OCI-LY7 (cell line): Measurements from ENCODE around the gene ABI3. TPM values are rescaled to one million over a fixed set of nuclear protein-coding genes. Genes with fewer than 3 reads are reported as not detected.

Experiments
- BruUV-seq: library from RNA; stranded (reverse); fragments of 400-500 nt; replicated peaks from 2 replicates; lab custom pipeline; 2021; lab: Mats Ljungman, UMichigan
- CTCF ChIA-PET: fragments of 300-600 bp; sonication (Branson Sonifier 250); formaldehyde crosslinking; loops from one replicate; lab custom pipeline; 2022; ENCODE audit warnings: antibody characterized with exemption; ENCODE audit not compliant: unreplicated experiment; lab: Charles Lee
- POLR2A ChIA-PET: fragments of 300-600 bp; sonication (Branson Sonifier 250); formaldehyde crosslinking; loops from one replicate; lab custom pipeline; 2022; ENCODE audit warnings: antibody characterized with exemption; lab: Charles Lee
- DNase-seq: peaks from one replicate; pipeline ENCODE4 v3.0.0-alpha.2; 2015; ENCODE audit warnings: low spot score
- H2AFZ ChIP-seq: fragments of 200-600 bp; sonication (generic), shearing (Covaris generic); 2 replicates; pipeline ENCODE4 v1.6.1; 2014; ENCODE audit warnings: mild to moderate bottlenecking, antibody characterized with exemption, low read length, moderate library complexity
- H3K27ac ChIP-seq: fragments of 200-600 bp; sonication (generic); 2 replicates; pipeline ENCODE4 v1.5.1; 2014; ENCODE audit warnings: mixed run types, low read depth, mild to moderate bottlenecking, moderate library complexity, low read length, inconsistent platforms; ENCODE audit not compliant: poor library complexity, severe bottlenecking
- H3K36me3 ChIP-seq: fragments of 200-600 bp; sonication (generic); 2 replicates; pipeline ENCODE4 v1.6.1; 2014; ENCODE audit warnings: mild to moderate bottlenecking, antibody characterized with exemption, low read length, moderate library complexity, mixed read lengths; ENCODE audit not compliant: insufficient read depth
- H3K4me1 ChIP-seq: fragments of 200-600 bp; sonication (generic); 2 replicates; pipeline ENCODE4 v1.5.1; 2014; ENCODE audit warnings: mild to moderate bottlenecking, low read length; ENCODE audit not compliant: insufficient read depth, poor library complexity, severe bottlenecking
- H3K4me2 ChIP-seq: fragments of 200-600 bp; sonication (generic); 2 replicates; pipeline ENCODE4 v1.6.1; 2014; ENCODE audit warnings: mild to moderate bottlenecking, low read length
- H3K4me3 ChIP-seq: fragments of 200-600 bp; sonication (generic); 2 replicates; pipeline ENCODE4 v1.5.1; 2014; ENCODE audit warnings: mild to moderate bottlenecking, low read depth, low read length; ENCODE audit not compliant: poor library complexity, severe bottlenecking
- H3K79me2 ChIP-seq: fragments of 200-600 bp; sonication (generic); 2 replicates; pipeline ENCODE4 v1.6.1; 2016; ENCODE audit warnings: low read depth, mild to moderate bottlenecking, low read length, moderate library complexity, mixed read lengths; ENCODE audit not compliant: insufficient read depth
- H3K9me2 ChIP-seq: fragments of 200-600 bp; sonication (generic); 2 replicates; pipeline ENCODE4 v1.6.1; 2016; ENCODE audit warnings: mild to moderate bottlenecking, low read length, mixed read lengths; ENCODE audit not compliant: insufficient read depth
- H3K9me3 ChIP-seq: fragments of 200-600 bp; sonication (generic); 2 replicates; pipeline ENCODE4 v1.6.1; 2014; ENCODE audit warnings: mild to moderate bottlenecking, mixed run types, low read length, mixed read lengths
- H4K20me1 ChIP-seq: fragments of 200-600 bp; sonication (generic); 2 replicates; pipeline ENCODE4 v1.6.1; 2014; ENCODE audit warnings: mild to moderate bottlenecking, antibody characterized with exemption, low read length, moderate library complexity, mixed read lengths; ENCODE audit not compliant: insufficient read depth
- EZH2phosphoT487 ChIP-seq: fragments of 200-600 bp; sonication (generic); IDR thresholded peaks from 2 replicates; pipeline ENCODE4 v1.6.1; 2018; ENCODE audit warnings: low read depth, borderline replicate concordance, mild to moderate bottlenecking, mixed run types, antibody characterized with exemption, low read length, moderate library complexity, mixed read lengths
- intact Hi-C: fragments of 100-400 bp; cut with micrococcal nuclease; formaldehyde crosslinking; loops from one replicate; pipeline ENCODE4 v1.10.0; 2022; ENCODE audit not compliant: unreplicated experiment
- total RNA-seq, 2 experiments: library from RNA; depleted of rRNA in 1 of 2; stranded (reverse); fragments of >200 nt in 1 of 2; shearing (Covaris generic) in 1 of 2; gene quantifications; 2 replicates each; pipeline ENCODE4 v1.2.3, GENCODE V29; 2014 to 2022
- TF ChIP-seq, protein P1 (sequence below): fragments of 200-600 bp; sonication (generic); conservative IDR thresholded peaks from 2 replicates; pipeline ENCODE4 v1.5.1; 2014; ENCODE audit warnings: mild to moderate bottlenecking, antibody characterized with exemption, low read length, moderate library complexity, mixed read lengths

The ABI3 gene
- total RNA-seq, 2 experiments from 2014 or later = 24.0 to 29.5 TPM

DNA sequence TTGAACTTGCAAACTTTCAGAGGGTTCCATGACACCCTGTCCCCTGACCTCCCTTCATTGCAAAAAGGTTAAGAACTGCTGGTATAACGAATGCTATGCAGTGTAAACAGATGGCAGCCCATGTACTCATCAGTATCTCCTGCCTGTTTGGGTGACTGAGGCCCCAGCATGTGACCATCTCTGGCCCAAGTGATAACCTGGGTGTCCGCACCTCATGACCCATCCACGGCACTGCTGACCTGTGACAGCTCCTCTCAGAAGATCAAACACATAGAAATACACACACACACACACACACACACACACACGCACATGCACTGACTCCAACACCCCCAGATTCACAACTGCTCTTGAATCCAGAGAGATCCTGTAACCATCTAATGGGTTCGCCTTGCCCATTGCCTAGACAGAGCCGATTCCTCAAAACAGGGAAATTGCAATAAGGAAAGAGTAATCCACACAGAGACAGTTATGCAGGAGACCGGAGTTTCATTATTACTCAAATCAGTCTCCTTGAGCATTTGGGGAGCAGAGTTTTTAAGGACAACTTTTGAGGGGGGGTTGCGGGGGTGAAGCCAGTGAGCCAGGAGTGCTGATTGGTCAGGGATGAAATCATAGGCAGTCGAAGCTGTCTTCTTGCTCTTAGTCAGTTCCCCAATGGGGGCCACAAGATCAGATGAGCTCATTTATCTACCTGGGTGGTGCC, 31.3 kb downstream of the ABI3 start:
- Histone ChIP-seq H3K4me1 (no peaks in the 10 kb centered on the region), H3K36me3 (no peaks in the 10 kb centered on the region), H3K9me2 (no peaks in the 10 kb centered on the region), H4K20me1 (no peaks in the 10 kb centered on the region), H2AFZ (no peak overlapping the region), H3K4me3 (no peak overlapping the region), H3K4me2 (no peak overlapping the region), H3K27ac (no peak overlapping the region), H3K9me3 (no peaks in the 10 kb centered on the region), H3K79me2 (no peaks in the 10 kb centered on the region)
- ChIA-PET POLR2A (interaction anchor here (0.7 kb wide), 1 partner anchor 90 kb away, joined by 5 read pairs; no protein-coding TSS in a partner anchor), CTCF (no interaction called here)
- no TSS peak for BruUV-seq
- TF ChIP-seq, protein P1, sequence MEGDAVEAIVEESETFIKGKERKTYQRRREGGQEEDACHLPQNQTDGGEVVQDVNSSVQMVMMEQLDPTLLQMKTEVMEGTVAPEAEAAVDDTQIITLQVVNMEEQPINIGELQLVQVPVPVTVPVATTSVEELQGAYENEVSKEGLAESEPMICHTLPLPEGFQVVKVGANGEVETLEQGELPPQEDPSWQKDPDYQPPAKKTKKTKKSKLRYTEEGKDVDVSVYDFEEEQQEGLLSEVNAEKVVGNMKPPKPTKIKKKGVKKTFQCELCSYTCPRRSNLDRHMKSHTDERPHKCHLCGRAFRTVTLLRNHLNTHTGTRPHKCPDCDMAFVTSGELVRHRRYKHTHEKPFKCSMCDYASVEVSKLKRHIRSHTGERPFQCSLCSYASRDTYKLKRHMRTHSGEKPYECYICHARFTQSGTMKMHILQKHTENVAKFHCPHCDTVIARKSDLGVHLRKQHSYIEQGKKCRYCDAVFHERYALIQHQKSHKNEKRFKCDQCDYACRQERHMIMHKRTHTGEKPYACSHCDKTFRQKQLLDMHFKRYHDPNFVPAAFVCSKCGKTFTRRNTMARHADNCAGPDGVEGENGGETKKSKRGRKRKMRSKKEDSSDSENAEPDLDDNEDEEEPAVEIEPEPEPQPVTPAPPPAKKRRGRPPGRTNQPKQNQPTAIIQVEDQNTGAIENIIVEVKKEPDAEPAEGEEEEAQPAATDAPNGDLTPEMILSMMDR = no peak
- TF ChIP-seq EZH2phosphoT487 = no peak
- intact Hi-C loops = no loop called here
- DNase-seq = no peak

DNA sequence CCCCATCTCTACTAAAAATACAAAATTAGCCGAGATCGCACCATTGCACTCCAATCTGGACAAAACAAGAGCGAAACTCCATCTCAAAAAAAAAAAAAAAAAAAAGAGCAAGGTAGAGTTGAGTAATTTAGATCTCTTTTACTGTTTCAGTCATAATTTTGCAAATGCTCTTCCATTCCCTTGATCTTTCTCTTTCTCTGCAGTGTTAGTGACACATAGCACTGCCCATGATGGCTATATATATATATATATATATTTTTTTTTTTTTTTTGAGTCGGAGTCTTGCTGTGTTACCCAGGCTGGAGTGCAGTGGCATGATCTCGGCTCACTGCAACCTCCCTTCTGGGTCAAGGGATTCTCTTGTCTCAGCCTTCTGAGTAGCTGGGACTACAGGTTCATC, 32.3 kb downstream of the ABI3 start:
- CTCF ChIA-PET = interaction anchor here (0.6 kb wide), 1 partner anchor 12 kb away, joined by 3 read pairs; no protein-coding TSS in a partner anchor

More for the DNA sequence above, 32.3 kb downstream of the ABI3 start:
- Histone ChIP-seq H2AFZ (no peak overlapping the region), H3K27ac (no peak overlapping the region), H3K9me2 (no peaks in the 10 kb centered on the region), H3K36me3 (no peaks in the 10 kb centered on the region), H4K20me1 (no peaks in the 10 kb centered on the region), H3K4me3 (no peak overlapping the region), H3K4me1 (no peaks in the 10 kb centered on the region), H3K9me3 (no peaks in the 10 kb centered on the region), H3K79me2 (no peaks in the 10 kb centered on the region), H3K4me2 (no peak overlapping the region)
- no TSS peak for BruUV-seq
- intact Hi-C loops = no loop called here
- POLR2A ChIA-PET = interaction anchor here (0.7 kb wide), 1 partner anchor 91 kb away, joined by 5 read pairs; no protein-coding TSS in a partner anchor
- TF ChIP-seq, protein P1 = no peak
- TF ChIP-seq EZH2phosphoT487 = no peak
- no peak for DNase-seq
